Mesangial cell (primary cell): ENCODE measurements around the gene DDX60. TPM values are rescaled to one million over a fixed set of nuclear protein-coding genes. Genes with fewer than 3 reads are reported as not detected.

Experiments
- total RNA-seq: library from RNA; depleted of rRNA; stranded (reverse); fragments of >200 nt; gene quantifications from 2 replicates; pipeline ENCODE4 v1.2.3, GENCODE V29; 2015

Gene DDX60, protein sequence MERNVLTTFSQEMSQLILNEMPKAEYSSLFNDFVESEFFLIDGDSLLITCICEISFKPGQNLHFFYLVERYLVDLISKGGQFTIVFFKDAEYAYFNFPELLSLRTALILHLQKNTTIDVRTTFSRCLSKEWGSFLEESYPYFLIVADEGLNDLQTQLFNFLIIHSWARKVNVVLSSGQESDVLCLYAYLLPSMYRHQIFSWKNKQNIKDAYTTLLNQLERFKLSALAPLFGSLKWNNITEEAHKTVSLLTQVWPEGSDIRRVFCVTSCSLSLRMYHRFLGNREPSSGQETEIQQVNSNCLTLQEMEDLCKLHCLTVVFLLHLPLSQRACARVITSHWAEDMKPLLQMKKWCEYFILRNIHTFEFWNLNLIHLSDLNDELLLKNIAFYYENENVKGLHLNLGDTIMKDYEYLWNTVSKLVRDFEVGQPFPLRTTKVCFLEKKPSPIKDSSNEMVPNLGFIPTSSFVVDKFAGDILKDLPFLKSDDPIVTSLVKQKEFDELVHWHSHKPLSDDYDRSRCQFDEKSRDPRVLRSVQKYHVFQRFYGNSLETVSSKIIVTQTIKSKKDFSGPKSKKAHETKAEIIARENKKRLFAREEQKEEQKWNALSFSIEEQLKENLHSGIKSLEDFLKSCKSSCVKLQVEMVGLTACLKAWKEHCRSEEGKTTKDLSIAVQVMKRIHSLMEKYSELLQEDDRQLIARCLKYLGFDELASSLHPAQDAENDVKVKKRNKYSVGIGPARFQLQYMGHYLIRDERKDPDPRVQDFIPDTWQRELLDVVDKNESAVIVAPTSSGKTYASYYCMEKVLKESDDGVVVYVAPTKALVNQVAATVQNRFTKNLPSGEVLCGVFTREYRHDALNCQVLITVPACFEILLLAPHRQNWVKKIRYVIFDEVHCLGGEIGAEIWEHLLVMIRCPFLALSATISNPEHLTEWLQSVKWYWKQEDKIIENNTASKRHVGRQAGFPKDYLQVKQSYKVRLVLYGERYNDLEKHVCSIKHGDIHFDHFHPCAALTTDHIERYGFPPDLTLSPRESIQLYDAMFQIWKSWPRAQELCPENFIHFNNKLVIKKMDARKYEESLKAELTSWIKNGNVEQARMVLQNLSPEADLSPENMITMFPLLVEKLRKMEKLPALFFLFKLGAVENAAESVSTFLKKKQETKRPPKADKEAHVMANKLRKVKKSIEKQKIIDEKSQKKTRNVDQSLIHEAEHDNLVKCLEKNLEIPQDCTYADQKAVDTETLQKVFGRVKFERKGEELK (N-terminal part only)
- total RNA-seq, result 5.2 and 9.5 TPM in 2 replicates

DNA sequence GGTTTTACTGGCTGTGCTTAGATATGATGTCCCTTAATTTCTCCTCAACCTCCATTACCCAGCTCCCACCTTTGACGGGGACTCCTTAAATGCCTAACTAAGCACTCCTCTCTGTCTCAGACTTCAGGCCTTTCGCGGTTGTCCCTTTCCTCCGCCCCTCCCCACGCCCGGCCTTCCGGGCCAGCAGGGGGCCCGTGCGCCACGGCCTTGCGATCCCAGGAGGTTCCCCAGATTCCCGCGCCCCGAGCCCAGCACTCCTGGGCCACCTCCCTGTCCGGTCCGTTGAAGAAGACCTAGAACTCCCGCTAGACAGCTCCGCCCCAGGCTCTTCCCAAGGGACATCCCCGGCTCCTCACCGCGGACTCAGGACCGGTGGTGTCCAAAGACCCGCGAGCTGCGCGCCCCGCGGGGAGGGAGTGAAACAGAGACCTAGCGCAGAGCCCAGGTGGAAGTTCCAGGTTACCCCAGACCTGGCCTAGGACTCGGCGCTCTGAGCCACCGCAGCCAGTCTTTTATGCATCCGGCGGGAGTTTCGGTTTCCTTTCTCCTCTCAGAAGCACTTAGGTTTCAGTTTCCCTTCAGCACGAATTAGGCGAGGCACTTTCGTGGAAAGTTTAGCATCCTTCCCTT is at the start of gene DDX60:
Gene DDX60, minus strand, starts transcription at position 487 of the 630 bp plus-strand sequence. CDS start 7,493 bp downstream, outside the sequence.

Other genes starting within 250 kb of the DDX60 start
- 1.6 TPM in 1 of 2 replicates, not detected in the other for gene ANXA10, start 226.2 kb downstream of the DDX60 start, total RNA-seq
- 4.6 and 10.3 TPM in 2 replicates for gene DDX60L, start 161.7 kb upstream of the DDX60 start, total RNA-seq
- 85.6 and 135 TPM in 2 replicates for gene PALLD, start 178.3 kb upstream of the DDX60 start, total RNA-seq